OCI-LY7 (cell line): ENCODE data around the gene HMGXB4.

Experiments used
- EZH2phosphoT487 ChIP-seq: fragments of 200-600 bp; sonication (generic); IDR thresholded peaks from 2 replicates; pipeline ENCODE4 v1.6.1; 2018; ENCODE audit warnings: low read depth, borderline replicate concordance, mild to moderate bottlenecking, mixed run types, antibody characterized with exemption, low read length, moderate library complexity, mixed read lengths
- TF ChIP-seq, protein P1 (sequence below): fragments of 200-600 bp; sonication (generic); conservative IDR thresholded peaks from 2 replicates; pipeline ENCODE4 v1.5.1; 2014; ENCODE audit warnings: mild to moderate bottlenecking, antibody characterized with exemption, low read length, moderate library complexity, mixed read lengths

DNA sequence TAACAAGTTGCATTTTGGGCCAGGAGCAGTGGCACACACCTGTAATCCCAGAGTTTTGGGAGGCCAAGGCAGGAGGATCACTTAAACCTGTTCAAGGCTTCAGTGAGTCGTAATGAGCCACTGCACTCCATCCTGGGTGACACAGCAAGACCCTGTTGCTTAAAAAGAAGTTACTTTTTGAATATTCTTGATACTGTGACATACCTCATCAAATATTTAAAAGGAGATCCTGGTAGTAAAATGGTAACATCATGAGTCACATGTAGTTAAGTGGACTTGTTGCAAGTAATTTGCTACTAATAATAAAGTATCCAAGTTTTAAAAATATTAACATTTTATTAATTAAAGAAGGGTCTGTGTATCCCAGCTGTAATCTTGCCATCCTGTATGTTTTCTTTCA lies 18.3 kb downstream of the HMGXB4 start:
- TF ChIP-seq, protein P1, sequence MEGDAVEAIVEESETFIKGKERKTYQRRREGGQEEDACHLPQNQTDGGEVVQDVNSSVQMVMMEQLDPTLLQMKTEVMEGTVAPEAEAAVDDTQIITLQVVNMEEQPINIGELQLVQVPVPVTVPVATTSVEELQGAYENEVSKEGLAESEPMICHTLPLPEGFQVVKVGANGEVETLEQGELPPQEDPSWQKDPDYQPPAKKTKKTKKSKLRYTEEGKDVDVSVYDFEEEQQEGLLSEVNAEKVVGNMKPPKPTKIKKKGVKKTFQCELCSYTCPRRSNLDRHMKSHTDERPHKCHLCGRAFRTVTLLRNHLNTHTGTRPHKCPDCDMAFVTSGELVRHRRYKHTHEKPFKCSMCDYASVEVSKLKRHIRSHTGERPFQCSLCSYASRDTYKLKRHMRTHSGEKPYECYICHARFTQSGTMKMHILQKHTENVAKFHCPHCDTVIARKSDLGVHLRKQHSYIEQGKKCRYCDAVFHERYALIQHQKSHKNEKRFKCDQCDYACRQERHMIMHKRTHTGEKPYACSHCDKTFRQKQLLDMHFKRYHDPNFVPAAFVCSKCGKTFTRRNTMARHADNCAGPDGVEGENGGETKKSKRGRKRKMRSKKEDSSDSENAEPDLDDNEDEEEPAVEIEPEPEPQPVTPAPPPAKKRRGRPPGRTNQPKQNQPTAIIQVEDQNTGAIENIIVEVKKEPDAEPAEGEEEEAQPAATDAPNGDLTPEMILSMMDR = no peak
- no peak for TF ChIP-seq EZH2phosphoT487
